ENCODE data around the gene CDC42SE2. TPM values are rescaled to one million over a fixed set of nuclear protein-coding genes. Genes with fewer than 3 reads are reported as not detected.

CDC42SE2 gene
- total RNA-seq, 1 donor from 2014 or later = 41.2 TPM

GRCh38 chr5:131281868-131282234, 18.0 kb downstream of the CDC42SE2 start:
- Histone ChIP-seq H3K27me3 (ENCODE audit: control insufficient read depth, insufficient read depth, low read length) (no peaks in the 10 kb centered on the region), H3K36me3 (ENCODE audit: control insufficient read depth, insufficient read depth, low read length) (no peaks in the 10 kb centered on the region), H3K4me3 (ENCODE audit: low read depth, low read length) (no peak overlapping the region)
- TF ChIP-seq CTCF (IDR thresholded peaks at IDR 0.05; ENCODE audit: insufficient read depth, low read length, poor library complexity, severe bottlenecking) = no peak
- no peak for DNase-seq (ENCODE audit: low read depth)

GRCh38 chr5:131282235-131282634, 18.4 kb downstream of the CDC42SE2 start:
- H3K36me3 ChIP-seq (ENCODE audit: control insufficient read depth, insufficient read depth, low read length) = no peaks in the 10 kb centered on the region
- no peak for TF ChIP-seq CTCF (IDR thresholded peaks at IDR 0.05; ENCODE audit: insufficient read depth, low read length, poor library complexity, severe bottlenecking)
- DNase-seq (ENCODE audit: low read depth) = no peak
- H3K4me3 ChIP-seq (ENCODE audit: low read depth, low read length) = no peak overlapping the region
- no peaks in the 10 kb centered on the region for H3K27me3 ChIP-seq (ENCODE audit: control insufficient read depth, insufficient read depth, low read length)

- Histone ChIP-seq H3K4me3 (ENCODE audit: low read depth, low read length) (no peak overlapping the region), H3K36me3 (ENCODE audit: control insufficient read depth, insufficient read depth, low read length) (no peaks in the 10 kb centered on the region), H3K27me3 (ENCODE audit: control insufficient read depth, insufficient read depth, low read length) (no peaks in the 10 kb centered on the region)
- no peak for TF ChIP-seq CTCF (IDR thresholded peaks at IDR 0.05; ENCODE audit: insufficient read depth, low read length, poor library complexity, severe bottlenecking)
- DNase-seq (ENCODE audit: low read depth) = no peak
Observed at GRCh38 chr5:131285703-131286399, 22.0 kb downstream of the CDC42SE2 start.

GRCh38 chr5:131286400-131286715, 22.5 kb downstream of the CDC42SE2 start:
- H3K27me3 ChIP-seq (ENCODE audit: control insufficient read depth, insufficient read depth, low read length) = no peaks in the 10 kb centered on the region
- no peak for DNase-seq (ENCODE audit: low read depth)
- H3K4me3 ChIP-seq (ENCODE audit: low read depth, low read length) = no peak overlapping the region
- H3K36me3 ChIP-seq (ENCODE audit: control insufficient read depth, insufficient read depth, low read length) = no peaks in the 10 kb centered on the region
- no peak for TF ChIP-seq CTCF (IDR thresholded peaks at IDR 0.05; ENCODE audit: insufficient read depth, low read length, poor library complexity, severe bottlenecking)

- no peak for DNase-seq (ENCODE audit: low read depth)
- H3K27me3 ChIP-seq (ENCODE audit: control insufficient read depth, insufficient read depth, low read length) = no peaks in the 10 kb centered on the region
- no peaks in the 10 kb centered on the region for H3K36me3 ChIP-seq (ENCODE audit: control insufficient read depth, insufficient read depth, low read length)
Observed at GRCh38 chr5:131288328-131288727, 24.5 kb downstream of the CDC42SE2 start.

More at GRCh38 chr5:131288328-131288727, 24.5 kb downstream of the CDC42SE2 start:
- H3K4me3 ChIP-seq (ENCODE audit: low read depth, low read length) = no peak overlapping the region
- no peak for TF ChIP-seq CTCF (IDR thresholded peaks at IDR 0.05; ENCODE audit: insufficient read depth, low read length, poor library complexity, severe bottlenecking)

Measured in kidney epithelial cell (primary cell).